ENCODE data around the gene CTIF. TPM values are rescaled to one million over a fixed set of nuclear protein-coding genes. Genes with fewer than 3 reads are reported as not detected.

Gene CTIF
- polyA plus RNA-seq, 1 experiment: 40.2 TPM

DNA sequence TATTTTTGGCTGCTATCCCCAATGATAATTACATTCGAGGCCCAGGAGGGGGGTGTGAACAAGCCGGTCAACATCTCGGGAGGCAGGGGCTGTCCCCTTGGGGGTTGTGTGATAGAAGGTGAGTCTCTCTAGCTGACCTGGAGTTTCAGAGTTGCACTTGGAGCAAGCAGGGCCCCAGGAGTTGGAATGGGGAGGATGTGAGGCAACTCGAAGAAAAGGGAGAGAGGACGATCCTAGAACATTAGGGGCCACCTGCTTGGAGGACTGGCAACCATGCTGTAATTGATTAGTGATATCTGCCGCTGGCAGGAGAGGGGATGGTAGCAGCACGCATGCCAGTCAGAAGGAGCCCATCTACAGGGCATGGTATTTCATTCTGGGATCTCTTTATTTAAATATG, 122.6 kb downstream of the CTIF start:
- Histone ChIP-seq H3K27me3 (ENCODE audit: control insufficient read depth, insufficient read depth, low read length) (no peaks in the 10 kb centered on the region), H3K9me3 (ENCODE audit: control insufficient read depth, insufficient read depth, low read length) (no peaks in the 10 kb centered on the region), H3K27ac (ENCODE audit: low read depth, low read length) (peak overlapping the region; percentile 22), H3K4me3 (ENCODE audit: low read depth, low read length) (no peak overlapping the region)
- TF ChIP-seq, protein P1, sequence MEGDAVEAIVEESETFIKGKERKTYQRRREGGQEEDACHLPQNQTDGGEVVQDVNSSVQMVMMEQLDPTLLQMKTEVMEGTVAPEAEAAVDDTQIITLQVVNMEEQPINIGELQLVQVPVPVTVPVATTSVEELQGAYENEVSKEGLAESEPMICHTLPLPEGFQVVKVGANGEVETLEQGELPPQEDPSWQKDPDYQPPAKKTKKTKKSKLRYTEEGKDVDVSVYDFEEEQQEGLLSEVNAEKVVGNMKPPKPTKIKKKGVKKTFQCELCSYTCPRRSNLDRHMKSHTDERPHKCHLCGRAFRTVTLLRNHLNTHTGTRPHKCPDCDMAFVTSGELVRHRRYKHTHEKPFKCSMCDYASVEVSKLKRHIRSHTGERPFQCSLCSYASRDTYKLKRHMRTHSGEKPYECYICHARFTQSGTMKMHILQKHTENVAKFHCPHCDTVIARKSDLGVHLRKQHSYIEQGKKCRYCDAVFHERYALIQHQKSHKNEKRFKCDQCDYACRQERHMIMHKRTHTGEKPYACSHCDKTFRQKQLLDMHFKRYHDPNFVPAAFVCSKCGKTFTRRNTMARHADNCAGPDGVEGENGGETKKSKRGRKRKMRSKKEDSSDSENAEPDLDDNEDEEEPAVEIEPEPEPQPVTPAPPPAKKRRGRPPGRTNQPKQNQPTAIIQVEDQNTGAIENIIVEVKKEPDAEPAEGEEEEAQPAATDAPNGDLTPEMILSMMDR (IDR thresholded peaks at IDR 0.05; ENCODE audit: low read depth, low read length): no peak
- ChIA-PET CTCF (interaction anchor here (5.9 kb wide), 1 partner anchor 186 kb away, joined by 61 read pairs; no protein-coding TSS in a partner anchor), POLR2A (no interaction called here)
- no peak for DNase-seq (ENCODE audit: low read depth, low spot score)

DNA sequence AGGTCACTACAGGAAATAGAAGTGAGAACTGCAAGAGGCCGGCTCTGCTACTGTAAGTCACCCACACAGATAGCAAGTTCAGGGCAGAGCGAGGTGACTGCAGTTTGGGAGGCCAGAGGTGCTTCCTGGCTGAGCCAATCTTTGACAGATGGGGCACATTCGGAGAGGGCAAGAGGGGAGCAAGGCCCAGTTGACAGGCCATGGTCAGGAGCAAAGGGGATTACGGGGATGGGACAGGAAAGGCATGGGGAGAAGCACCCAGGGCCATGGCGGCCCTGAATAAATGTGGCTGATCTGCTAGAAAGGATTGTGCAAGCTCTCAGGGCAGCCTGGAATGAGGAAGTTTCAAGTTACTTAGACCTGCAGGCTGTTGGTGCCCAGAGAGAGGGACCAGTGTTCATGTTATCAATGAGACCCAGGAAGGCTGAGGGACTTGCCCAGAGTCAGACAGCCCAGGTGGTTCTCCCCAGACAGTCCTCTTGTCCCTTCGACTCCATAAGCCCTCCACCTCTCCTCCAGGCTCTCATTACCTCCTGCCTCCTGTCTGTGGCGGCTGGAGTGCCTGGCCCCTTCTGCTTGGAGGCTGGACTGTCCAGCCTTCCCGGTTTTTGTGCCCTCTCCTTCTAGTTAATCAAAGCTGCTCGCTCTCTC, 123.3 kb downstream of the CTIF start:
- H3K9me3 ChIP-seq (ENCODE audit: control insufficient read depth, insufficient read depth, low read length): no peaks in the 10 kb centered on the region
- ChIA-PET POLR2A (interaction anchor here (0.6 kb wide), 1 partner anchor 17 kb away, joined by 4 read pairs; no protein-coding TSS in a partner anchor), CTCF (interaction anchor here (0.6 to 5.9 kb wide), 3 partner anchors 8 to 187 kb away, joined by 3 to 61 read pairs (median 3); no protein-coding TSS in a partner anchor)
- DNase-seq (ENCODE audit: low read depth, low spot score): peak; percentile 42
- TF ChIP-seq, protein P1 (IDR thresholded peaks at IDR 0.05; ENCODE audit: low read depth, low read length): no peak; the same call in 1 of the 2 replicates
- H3K4me3 ChIP-seq (ENCODE audit: low read depth, low read length): no peak overlapping the region
- H3K27ac ChIP-seq (ENCODE audit: low read depth, low read length): peak overlapping the region; percentile 69
- no peaks in the 10 kb centered on the region for H3K27me3 ChIP-seq (ENCODE audit: control insufficient read depth, insufficient read depth, low read length)

DNA sequence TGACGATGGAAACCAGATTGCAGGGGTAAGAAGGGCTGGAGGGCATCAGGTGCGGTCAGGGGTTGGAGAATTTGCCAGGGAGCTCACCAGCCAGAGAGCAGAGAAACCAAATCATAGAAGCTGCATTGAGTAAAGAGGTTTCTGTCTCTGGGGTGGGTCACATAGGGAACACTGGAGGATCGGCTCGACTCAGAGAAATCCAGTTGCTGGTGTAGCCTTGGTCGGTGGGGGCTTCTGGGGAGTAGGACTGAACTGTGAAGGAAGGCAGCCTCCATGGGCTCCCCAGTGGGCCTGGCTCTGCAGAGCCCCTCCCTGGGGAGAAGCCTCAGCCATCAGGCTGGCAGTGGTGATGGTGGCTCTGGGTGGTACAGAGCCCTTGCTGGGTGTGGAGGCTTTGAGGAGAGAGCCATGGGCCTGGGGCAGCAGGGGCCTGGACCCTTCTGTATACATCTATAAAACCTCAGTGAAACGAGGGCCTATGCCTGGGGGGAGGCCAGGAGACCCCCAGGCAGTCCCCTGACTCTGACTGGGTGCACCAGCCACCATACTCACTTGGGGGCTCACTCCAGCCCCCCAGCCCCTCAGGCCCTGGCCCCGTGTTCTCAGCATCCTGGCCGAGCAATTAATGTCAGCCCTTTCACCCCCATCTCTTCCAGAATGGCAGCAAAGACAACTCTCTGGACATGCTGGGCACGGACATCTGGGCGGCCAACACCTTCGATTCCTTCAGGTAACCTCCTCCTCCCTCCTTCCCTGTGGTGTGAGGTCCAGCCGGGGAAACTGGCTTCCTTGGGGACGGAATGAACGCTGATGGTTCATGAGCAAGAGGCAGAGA, 124.5 kb downstream of the CTIF start:
- ChIA-PET POLR2A (interaction anchor here (0.5 to 0.6 kb wide), 2 partner anchors 18 to 69 kb away, joined by 4 read pairs; no protein-coding TSS in a partner anchor), CTCF (interaction anchor here (0.6 to 5.9 kb wide), 8 partner anchors 10 to 192 kb away, joined by 3 to 61 read pairs (median 4); no protein-coding TSS in a partner anchor)
- DNase-seq (ENCODE audit: low read depth, low spot score): no peak
- TF ChIP-seq, protein P1 (IDR thresholded peaks at IDR 0.05; ENCODE audit: low read depth, low read length): no peak
- no peaks in the 10 kb centered on the region for H3K9me3 ChIP-seq (ENCODE audit: control insufficient read depth, insufficient read depth, low read length)
- H3K27ac ChIP-seq (ENCODE audit: low read depth, low read length): no peak overlapping the region
- no peak overlapping the region for H3K4me3 ChIP-seq (ENCODE audit: low read depth, low read length)
- H3K27me3 ChIP-seq (ENCODE audit: control insufficient read depth, insufficient read depth, low read length): no peaks in the 10 kb centered on the region

DNA sequence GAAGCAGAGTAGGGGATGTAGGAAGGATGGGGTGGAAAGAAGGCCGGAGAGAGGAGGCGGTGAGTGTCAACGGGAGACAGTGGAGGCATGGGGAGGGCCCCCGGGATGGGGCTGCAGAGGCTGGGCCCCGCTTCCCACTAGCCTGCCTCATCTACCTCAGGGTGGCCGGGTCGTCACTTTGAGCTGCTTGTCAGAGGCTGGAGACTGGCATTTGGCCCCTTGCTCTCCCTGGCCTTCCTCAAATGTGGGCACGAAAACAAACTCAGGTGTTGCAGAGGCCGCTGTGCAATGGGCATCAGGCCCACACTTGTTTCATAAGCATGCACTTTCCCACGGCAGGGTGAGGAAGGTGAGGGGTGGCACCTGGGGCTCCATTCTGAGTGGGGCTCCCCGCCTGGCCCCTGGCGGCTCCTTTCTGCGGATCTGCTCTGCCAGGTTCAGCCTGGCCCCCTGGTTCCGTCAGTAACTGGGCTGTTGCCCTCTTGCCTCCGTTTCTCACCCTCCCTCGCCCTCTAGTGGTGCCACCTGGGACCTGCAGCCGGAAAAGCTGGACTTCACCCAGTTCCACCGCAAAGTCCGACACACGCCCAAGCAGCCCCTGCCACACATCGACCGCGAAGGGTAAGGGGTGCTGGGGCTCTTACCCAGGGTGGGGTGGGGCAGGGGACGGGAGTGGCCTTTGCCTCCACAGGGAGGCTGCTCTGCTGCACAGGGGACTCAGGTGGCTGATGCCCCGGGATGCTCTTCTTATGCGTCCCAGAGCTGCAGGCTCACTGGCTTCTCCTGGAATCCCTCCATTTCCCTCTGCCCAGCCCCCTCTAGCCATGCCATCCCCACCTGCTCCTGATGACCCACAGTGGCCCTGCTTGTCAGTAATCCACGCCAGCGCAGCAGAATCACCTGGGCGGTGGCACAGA, 125.4 kb downstream of the CTIF start:
- no peak for DNase-seq (ENCODE audit: low read depth, low spot score)
- Histone ChIP-seq H3K4me3 (ENCODE audit: low read depth, low read length) (no peak overlapping the region), H3K27me3 (ENCODE audit: control insufficient read depth, insufficient read depth, low read length) (no peaks in the 10 kb centered on the region), H3K9me3 (ENCODE audit: control insufficient read depth, insufficient read depth, low read length) (no peaks in the 10 kb centered on the region), H3K27ac (ENCODE audit: low read depth, low read length) (no peak overlapping the region)
- TF ChIP-seq, protein P1 (IDR thresholded peaks at IDR 0.05; ENCODE audit: low read depth, low read length): peak; percentile 90
- CTCF ChIA-PET: interaction anchor here (0.6 to 5.9 kb wide), 11 partner anchors 10 to 569 kb away, joined by 3 to 61 read pairs (median 4); no protein-coding TSS in a partner anchor
- POLR2A ChIA-PET: interaction anchor here (1.2 kb wide), 1 partner anchor 125 kb away, joined by 3 read pairs; the partner anchor contains the start of gene CTIF

Data from AG04450 (cell line).